ENCODE data around the gene SP140.
"Not testable (repeated sequence)": the region's sequence is repeated elsewhere in the genome, so short reads cannot be mapped to it uniquely, and the experiment has no call there.

SP140 gene

GRCh38 chr2:230225486-230225885 is at the start of gene SP140:
Gene SP140 (plus strand): TSS chr2:230225736. CDS start chr2:230225845, 109 bp downstream.
- no peak for DNase-seq (ENCODE audit: low spot score)

GRCh38 chr2:230176996-230177395 is 48.5 kb upstream of the SP140 start:
- no peak for DNase-seq (ENCODE audit: low spot score)

GRCh38 chr2:230178546-230179485 is 46.7 kb upstream of the SP140 start:
- DNase-seq (ENCODE audit: low spot score) = no peak

- DNase-seq (ENCODE audit: low spot score) = no peak
Observed at GRCh38 chr2:230179907-230180306, 45.6 kb upstream of the SP140 start.

GRCh38 chr2:230181195-230181594 is 44.3 kb upstream of the SP140 start:
- no peak for DNase-seq (ENCODE audit: low spot score)

- no peak for DNase-seq (ENCODE audit: low spot score)
Observed at GRCh38 chr2:230184727-230185578, 40.6 kb upstream of the SP140 start.

GRCh38 chr2:230202430-230203109 is 23.0 kb upstream of the SP140 start:
- no peak for DNase-seq (ENCODE audit: low spot score)

GRCh38 chr2:230203110-230203676 is 22.3 kb upstream of the SP140 start:
- DNase-seq (ENCODE audit: low spot score) = no peak

GRCh38 chr2:230205034-230205433 is 20.5 kb upstream of the SP140 start:
- no peak for DNase-seq (ENCODE audit: low spot score)

- DNase-seq (ENCODE audit: low spot score) = no peak
Observed at GRCh38 chr2:230205721-230206120, 19.8 kb upstream of the SP140 start.

- DNase-seq (ENCODE audit: low spot score) = no peak
Observed at GRCh38 chr2:230208576-230208975, 17.0 kb upstream of the SP140 start.

GRCh38 chr2:230209422-230210051 is 16.0 kb upstream of the SP140 start:
- DNase-seq (ENCODE audit: low spot score) = no peak

GRCh38 chr2:230216489-230216888 is 9.0 kb upstream of the SP140 start:
- DNase-seq (ENCODE audit: low spot score) = no peak

GRCh38 chr2:230217424-230217823 is 8.1 kb upstream of the SP140 start:
- DNase-seq (ENCODE audit: low spot score) = no peak

GRCh38 chr2:230218421-230218820 is 7.1 kb upstream of the SP140 start:
- no peak for DNase-seq (ENCODE audit: low spot score)

- DNase-seq (ENCODE audit: low spot score) = peak; percentile 36
Observed at GRCh38 chr2:230219419-230220331, 5.9 kb upstream of the SP140 start, which contains the start of gene SP110. Gene SP110 (minus strand): TSS chr2:230219984. CDS start chr2:230216927, 3,057 bp downstream.

GRCh38 chr2:230220347-230220969 is 5.1 kb upstream of the SP140 start:
- no peak for DNase-seq (ENCODE audit: low spot score)

GRCh38 chr2:230221493-230221892 is 4.0 kb upstream of the SP140 start:
- no peak for DNase-seq (ENCODE audit: low spot score)

GRCh38 chr2:230222829-230223228 is 2.7 kb upstream of the SP140 start:
- not testable (repeated sequence) for DNase-seq (ENCODE audit: low spot score)

GRCh38 chr2:230224458-230224857 is 1.1 kb upstream of the SP140 start:
- no peak for DNase-seq (ENCODE audit: low spot score)

All from HuH-7.5 (cell line).